GM23338 (cell line): ENCODE results near the gene NFIA.

Source experiments
- EZH2 ChIP-seq: fragments of 200-600 bp; sonication (generic); IDR thresholded peaks from one replicate; pipeline ENCODE4 v1.8.0; 2017; ENCODE audit warnings: antibody characterized with exemption, mild to moderate bottlenecking, low read depth; ENCODE audit not compliant: unreplicated experiment
- EZH2phosphoT487 ChIP-seq: fragments of 200-600 bp; sonication (generic); IDR thresholded peaks from one replicate; pipeline ENCODE4 v1.8.1; 2018; ENCODE audit warnings: antibody characterized with exemption; ENCODE audit not compliant: unreplicated experiment
- JUNB ChIP-seq: IDR thresholded peaks from one replicate; pipeline ENCODE4 v1.6.1; 2016; ENCODE audit warnings: antibody characterized with exemption; ENCODE audit not compliant: unreplicated experiment
- NANOG ChIP-seq: IDR thresholded peaks from 2 replicates; pipeline ENCODE4 v1.6.1; 2016; ENCODE audit warnings: antibody characterized with exemption, borderline replicate concordance
- TF ChIP-seq, protein P1 (sequence below): IDR thresholded peaks from one replicate; pipeline ENCODE4 v1.6.1; 2018; ENCODE audit warnings: antibody characterized with exemption; ENCODE audit not compliant: unreplicated experiment
- TF ChIP-seq, protein P2 (sequence below), 2 experiments: fragments of 200-600 bp in 1 of 2; sonication (generic) in 1 of 2; conservative IDR thresholded peaks; 2 replicates each; pipeline versions ENCODE4 v1.5.1 to v1.6.1; 2016 to 2017; ENCODE audit warnings: antibody characterized with exemption in 2 of 2, low read depth in 2 of 2, mild to moderate bottlenecking in 2 of 2, moderate library complexity in 1 of 2

DNA sequence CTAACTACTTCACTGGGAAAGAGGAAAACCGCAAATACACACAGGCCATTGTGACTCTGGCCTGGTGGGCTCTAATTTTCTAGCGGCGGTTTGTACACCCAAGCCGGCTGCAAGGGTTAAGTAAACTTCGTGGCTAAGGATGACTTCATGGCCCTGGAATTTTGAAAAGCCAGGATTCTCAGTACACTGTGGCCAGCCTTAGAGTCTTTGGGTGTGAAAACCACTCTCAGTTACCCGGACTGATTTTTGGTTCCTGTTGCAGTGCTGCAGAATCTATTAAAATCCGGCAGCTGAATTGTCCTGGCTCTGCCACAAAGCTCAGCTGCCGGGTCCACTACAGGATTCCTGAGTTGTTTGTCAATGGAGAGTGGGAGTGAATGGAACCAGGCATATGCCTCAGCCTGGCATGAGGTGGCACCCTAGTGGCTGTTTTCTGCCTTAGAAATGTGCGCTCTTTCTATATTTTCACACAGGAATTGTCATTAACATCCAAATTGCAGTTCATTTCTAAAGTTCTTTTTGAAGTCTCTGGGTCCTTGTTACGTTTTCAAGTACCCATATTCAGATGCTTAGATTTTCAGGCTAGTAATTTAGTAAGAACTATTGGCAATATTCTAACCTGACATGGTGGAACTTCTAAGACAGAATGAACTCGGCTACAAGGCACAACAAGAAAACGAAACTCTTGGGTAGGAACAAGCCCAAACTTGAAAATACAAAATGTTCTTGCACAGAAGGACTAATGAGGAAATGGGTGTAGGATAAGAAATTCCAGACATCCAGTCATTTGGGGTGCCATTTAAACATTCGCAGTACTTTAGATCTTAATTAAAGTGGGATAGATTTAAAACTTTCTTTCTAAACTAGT, 255.9 kb downstream of the NFIA start:
- TF ChIP-seq, protein P1, sequence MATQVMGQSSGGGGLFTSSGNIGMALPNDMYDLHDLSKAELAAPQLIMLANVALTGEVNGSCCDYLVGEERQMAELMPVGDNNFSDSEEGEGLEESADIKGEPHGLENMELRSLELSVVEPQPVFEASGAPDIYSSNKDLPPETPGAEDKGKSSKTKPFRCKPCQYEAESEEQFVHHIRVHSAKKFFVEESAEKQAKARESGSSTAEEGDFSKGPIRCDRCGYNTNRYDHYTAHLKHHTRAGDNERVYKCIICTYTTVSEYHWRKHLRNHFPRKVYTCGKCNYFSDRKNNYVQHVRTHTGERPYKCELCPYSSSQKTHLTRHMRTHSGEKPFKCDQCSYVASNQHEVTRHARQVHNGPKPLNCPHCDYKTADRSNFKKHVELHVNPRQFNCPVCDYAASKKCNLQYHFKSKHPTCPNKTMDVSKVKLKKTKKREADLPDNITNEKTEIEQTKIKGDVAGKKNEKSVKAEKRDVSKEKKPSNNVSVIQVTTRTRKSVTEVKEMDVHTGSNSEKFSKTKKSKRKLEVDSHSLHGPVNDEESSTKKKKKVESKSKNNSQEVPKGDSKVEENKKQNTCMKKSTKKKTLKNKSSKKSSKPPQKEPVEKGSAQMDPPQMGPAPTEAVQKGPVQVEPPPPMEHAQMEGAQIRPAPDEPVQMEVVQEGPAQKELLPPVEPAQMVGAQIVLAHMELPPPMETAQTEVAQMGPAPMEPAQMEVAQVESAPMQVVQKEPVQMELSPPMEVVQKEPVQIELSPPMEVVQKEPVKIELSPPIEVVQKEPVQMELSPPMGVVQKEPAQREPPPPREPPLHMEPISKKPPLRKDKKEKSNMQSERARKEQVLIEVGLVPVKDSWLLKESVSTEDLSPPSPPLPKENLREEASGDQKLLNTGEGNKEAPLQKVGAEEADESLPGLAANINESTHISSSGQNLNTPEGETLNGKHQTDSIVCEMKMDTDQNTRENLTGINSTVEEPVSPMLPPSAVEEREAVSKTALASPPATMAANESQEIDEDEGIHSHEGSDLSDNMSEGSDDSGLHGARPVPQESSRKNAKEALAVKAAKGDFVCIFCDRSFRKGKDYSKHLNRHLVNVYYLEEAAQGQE, result no peak
- TF ChIP-seq, protein P2, sequence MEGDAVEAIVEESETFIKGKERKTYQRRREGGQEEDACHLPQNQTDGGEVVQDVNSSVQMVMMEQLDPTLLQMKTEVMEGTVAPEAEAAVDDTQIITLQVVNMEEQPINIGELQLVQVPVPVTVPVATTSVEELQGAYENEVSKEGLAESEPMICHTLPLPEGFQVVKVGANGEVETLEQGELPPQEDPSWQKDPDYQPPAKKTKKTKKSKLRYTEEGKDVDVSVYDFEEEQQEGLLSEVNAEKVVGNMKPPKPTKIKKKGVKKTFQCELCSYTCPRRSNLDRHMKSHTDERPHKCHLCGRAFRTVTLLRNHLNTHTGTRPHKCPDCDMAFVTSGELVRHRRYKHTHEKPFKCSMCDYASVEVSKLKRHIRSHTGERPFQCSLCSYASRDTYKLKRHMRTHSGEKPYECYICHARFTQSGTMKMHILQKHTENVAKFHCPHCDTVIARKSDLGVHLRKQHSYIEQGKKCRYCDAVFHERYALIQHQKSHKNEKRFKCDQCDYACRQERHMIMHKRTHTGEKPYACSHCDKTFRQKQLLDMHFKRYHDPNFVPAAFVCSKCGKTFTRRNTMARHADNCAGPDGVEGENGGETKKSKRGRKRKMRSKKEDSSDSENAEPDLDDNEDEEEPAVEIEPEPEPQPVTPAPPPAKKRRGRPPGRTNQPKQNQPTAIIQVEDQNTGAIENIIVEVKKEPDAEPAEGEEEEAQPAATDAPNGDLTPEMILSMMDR (conservative IDR thresholded peaks at IDR 0.05; ENCODE audit: low read depth in 2 of 2), result peak; percentile 62 to 76
- no peak for TF ChIP-seq EZH2phosphoT487
- TF ChIP-seq EZH2, result no peak
- no peak for TF ChIP-seq JUNB
- no peak for TF ChIP-seq NANOG
